ENCODE measurements around the gene KCNAB1.

- TF ChIP-seq ZNF121 (CRISPR knock-in tag; IDR thresholded peaks at IDR 0.05) (no peak), ZNF281 (CRISPR knock-in tag; IDR thresholded peaks at IDR 0.05) (no peak), CTCF (IDR thresholded peaks at IDR 0.05) (no peak), USF1 (CRISPR knock-in tag; IDR thresholded peaks at IDR 0.05) (no peak), ATF6 (CRISPR knock-in tag; IDR thresholded peaks at IDR 0.05) (no peak), STAT6 (CRISPR knock-in tag; conservative IDR thresholded peaks at IDR 0.05; ENCODE audit: low read depth) (no peak), SMAD3 (CRISPR knock-in tag; IDR thresholded peaks at IDR 0.05; ENCODE audit: borderline replicate concordance) (no peak), ELF4 (CRISPR knock-in tag; IDR thresholded peaks at IDR 0.05; ENCODE audit: low read depth) (no peak), AFF4 (CRISPR knock-in tag; IDR thresholded peaks at IDR 0.05; ENCODE audit: borderline replicate concordance) (no peak), NR2C2 (CRISPR knock-in tag; IDR thresholded peaks at IDR 0.05) (no peak), MAX (CRISPR knock-in tag; IDR thresholded peaks at IDR 0.05) (no peak), ZNF423 (CRISPR knock-in tag; IDR thresholded peaks at IDR 0.05) (no peak), JUN (CRISPR knock-in tag; IDR thresholded peaks at IDR 0.05) (no peak), FOXK1 (CRISPR knock-in tag; IDR thresholded peaks at IDR 0.05) (no peak)
Observed at GRCh38 chr3:156582532-156583183, 462.3 kb downstream of the KCNAB1 start.

All from WTC11 (cell line).